ENCODE data around the gene APOC1. TPM values are rescaled to one million over a fixed set of nuclear protein-coding genes. Genes with fewer than 3 reads are reported as not detected.
A peak's percentile ranks its signal among the peaks of the same experiment; 100 is the strongest.
"Not testable (repeated sequence)": the region's sequence is repeated elsewhere in the genome, so short reads cannot be mapped to it uniquely, and the experiment has no call there.

Gene APOC1
- polyA plus RNA-seq, 5 donors, result 7.0 to 16.3 (median 13.2) TPM

DNA sequence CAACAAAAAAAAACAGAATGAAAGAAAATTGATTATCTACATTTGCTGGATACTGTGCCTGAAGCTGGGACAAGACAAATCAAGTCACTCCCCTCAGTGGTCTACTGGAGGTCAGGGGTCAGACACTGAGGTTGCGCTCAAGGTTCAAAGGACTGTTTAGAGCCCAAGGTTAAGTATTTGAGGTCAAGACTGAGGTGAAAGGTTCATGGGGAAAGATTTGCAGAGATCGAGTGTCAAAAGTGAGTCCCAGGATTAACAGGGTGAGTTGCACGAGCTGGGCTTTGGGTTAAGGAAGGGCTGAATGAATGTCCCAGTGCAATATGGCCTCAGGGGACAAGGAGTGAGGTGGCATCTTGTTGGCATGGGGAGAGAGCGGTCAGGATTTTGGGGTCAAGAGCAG lies 26.8 kb upstream of the APOC1 start:
- DNase-seq, result no peak

DNA sequence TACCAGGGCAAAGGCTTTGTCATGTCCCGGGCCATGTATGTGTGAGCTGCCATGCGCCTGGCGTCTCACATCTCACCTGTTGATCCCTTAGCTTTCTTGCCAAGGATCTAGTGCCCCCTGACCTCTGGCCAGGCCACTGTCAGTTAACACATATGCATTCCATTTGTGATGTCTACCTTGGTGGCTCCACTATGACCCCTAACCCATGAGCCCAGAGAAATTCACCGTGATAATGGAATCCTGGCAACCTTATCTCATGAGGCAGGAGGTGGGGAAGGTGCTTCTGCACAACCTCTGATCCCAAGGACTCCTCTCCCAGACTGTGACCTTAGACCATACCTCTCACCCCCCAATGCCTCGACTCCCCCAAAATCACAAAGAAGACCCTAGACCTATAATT lies 26.1 kb upstream of the APOC1 start:
- DNase-seq, result not testable (repeated sequence)

DNA sequence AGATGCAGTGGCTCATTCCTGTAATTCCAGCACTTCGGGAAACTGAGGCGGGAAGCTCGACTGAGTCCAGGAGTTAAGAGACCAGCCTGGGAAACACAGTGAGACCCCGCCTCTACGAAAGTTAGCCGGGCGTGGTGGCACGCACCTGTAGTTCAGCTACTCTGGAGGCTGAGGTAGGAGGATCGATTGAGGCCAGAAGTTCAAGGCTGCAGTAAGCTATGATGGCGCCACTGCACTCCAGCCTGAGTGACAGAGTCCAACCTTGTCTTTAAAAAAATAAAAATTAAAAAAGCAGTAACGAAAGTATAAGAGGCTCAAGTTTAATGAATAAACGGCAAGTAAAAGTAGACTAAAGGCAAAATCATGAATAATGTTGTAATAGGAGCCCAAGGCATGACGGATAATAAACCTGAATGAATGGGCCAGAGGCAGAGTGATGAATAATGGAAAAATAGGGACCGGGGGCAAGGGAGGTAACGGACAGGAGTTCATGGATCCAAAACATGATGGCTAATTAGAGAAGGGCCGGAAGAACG lies 24.5 kb upstream of the APOC1 start:
- no peak for DNase-seq

DNA sequence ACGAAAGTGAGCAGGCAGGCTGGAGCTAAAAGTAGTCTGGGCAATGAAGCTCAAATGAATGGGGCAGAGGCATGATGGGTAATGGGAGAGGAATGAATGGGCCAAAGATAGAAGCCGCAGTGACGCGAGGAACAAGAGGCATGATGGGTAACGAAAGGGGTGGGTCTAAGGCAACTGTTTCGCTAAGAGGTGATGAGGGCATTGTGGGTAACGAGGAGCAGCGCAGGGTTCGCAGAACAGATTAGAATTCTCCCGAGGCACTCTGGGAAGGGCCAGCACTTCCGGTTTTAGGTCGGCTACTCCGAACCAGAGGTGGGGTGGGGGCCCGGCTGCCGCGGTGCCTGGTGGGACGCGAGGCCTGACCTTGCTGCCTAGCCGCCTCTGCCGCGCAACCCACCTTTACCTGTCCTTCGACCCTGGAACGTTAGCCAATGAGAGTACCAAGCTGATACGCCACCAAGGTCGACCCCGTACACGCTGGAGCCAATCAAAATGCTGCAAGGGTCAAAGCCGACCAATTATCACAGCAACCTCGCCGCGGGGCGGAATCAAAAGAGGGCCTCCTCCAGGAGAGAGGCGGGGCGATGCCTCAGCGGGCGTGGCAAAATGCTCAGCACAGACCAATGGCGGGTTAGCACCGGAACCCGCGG lies 23.9 kb upstream of the APOC1 start:
- DNase-seq, result peak; percentile 100

DNA sequence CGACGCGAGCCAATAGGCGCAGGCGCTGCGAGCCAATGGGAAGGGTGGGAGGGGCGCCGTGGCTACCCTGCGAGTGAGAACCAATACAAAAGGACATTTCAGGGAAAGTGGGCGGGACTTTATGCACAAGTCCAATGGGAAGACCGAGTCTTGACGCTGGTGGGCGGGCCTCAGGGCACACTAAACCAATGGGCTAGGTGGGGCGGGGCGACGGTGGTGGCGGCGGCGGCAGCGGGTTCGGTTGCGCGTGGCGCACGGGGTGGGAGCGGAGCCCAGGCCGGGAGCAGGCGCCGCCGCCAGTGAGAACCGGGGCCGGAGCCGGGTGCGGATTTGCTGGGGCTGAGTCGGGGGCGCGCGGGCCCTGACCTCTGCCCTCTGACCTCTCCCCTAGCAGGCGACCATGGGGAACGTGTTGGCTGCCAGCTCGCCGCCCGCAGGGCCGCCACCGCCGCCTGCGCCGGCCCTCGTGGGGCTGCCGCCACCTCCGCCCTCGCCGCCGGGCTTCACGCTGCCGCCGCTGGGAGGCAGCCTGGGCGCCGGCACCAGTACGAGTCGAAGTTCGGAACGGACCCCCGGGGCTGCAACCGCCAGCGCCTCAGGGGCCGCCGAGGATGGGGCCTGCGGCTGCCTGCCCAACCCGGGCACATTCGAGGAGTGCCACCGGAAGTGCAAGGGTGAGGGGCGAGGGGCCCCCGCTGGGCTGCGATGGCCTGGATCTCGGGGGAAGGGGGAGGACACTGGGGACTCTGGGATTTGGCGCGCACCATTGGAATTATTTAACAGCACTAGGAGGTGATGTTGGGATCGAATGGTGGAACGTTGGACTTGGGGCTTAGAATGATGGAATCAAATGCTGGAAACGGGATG lies 23.2 kb upstream of the APOC1 start, which contains the start of gene TOMM40:
TSS of gene TOMM40 (plus strand) at position 239 of the 867 bp plus-strand sequence. CDS start at position 401, 162 bp downstream.
- no peak for DNase-seq

DNA sequence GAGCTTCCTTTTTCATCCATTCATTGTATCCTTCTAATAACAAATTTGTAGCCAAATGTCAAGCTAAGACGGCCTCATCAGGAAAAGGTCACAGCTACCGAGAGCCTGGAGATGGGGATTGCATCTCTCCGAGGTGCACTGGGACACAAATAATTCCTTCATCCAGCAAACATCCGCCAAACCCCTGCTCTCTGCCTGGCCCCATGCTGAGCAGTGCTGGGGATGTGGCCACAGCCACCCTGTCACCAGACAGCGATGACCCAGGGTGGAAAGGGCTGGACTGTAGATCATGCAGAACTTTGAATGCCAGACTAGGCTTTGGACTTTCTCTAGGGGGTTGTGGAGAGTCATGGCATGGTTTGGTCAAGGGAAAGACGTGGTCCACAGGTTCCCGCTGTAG lies 21.5 kb upstream of the APOC1 start:
- DNase-seq, result no peak

DNA sequence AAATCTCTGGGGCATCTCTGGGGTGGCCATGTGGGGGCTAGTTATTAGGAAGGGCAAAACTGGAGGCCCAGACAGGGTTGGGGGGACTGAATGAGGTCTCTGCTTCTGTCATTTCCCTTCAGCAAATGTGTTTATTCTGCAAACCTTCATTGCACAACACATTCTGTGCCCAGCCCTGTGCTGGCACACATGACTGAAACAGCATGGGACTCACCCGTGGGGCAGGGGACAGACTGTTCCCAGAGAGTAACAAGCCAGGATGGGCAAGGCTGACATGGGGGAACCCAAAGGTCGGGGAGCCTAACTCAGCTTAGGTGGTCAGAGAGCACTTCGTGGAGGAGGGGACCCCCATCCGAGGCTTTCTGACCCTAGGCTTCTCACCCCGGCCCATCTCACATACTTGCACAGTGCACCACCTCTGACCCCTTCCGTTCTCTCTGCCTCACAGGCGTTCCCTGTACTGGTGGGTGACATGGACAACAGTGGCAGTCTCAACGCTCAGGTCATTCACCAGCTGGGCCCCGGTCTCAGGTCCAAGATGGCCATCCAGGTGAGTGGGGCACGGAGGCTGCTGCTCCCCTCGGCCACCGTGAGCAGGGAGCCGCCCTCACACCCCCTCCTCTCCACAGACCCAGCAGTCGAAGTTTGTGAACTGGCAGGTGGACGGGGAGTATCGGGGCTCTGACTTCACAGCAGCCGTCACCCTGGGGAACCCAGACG lies 20.9 kb upstream of the APOC1 start:
- DNase-seq, result no peak

DNA sequence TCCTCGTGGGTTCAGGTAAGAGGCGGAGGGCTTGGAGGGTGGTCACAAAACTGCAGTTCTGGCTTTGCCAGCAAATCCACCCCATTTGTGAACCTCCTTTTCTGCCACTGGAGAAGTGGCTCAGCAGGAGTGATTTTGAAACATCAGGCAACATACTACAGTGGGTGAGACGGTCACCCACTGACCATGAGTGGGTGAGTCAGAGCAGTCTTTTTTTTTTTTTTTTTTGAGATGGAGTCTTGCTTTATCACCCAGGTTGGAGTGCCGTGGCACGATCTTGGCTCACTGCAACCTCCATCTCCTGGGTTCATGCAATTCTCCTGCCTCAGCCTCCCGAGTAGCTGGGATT lies 20.4 kb upstream of the APOC1 start:
- DNase-seq, result no peak

DNA sequence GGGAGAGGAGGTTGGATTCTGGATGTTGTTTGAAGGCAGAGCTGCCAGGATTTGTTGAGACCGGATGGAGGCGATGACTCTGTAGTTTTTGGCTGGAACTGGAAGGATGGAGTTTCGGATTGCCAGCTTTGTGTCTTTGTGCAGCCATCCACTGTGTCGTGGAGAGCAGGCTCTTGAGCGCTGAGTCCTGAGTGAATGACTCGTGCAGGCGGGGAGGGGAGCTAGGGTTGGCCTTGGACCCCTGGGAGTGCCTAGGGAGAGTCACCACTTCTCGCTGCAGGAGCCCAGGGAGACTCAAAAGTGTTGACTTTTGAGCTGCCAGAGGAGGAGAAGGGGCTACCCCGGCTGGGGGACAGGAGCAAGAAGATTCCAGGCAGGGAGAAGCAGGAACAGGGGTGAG lies 19.5 kb upstream of the APOC1 start:
- no peak for DNase-seq

DNA sequence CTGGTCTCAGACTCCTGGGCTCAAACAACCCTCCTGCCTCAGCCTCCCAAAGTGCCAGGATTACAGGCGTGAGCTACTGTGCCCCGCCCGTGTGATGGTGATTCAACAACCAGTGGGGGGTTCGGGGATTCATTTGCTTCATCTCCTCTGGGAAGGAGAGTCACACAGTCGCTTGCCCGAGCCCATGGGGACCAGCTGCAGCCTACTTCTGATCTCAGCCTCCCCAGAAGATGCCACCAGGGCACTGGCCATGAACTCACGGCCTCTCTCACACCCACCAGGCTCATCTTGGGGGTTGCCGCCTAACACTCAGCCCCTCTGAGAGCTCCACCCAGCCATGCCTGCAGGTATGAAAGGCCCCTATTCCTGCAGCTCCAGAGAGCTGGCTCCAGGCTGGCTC lies 16.6 kb upstream of the APOC1 start:
- DNase-seq, result no peak

DNA sequence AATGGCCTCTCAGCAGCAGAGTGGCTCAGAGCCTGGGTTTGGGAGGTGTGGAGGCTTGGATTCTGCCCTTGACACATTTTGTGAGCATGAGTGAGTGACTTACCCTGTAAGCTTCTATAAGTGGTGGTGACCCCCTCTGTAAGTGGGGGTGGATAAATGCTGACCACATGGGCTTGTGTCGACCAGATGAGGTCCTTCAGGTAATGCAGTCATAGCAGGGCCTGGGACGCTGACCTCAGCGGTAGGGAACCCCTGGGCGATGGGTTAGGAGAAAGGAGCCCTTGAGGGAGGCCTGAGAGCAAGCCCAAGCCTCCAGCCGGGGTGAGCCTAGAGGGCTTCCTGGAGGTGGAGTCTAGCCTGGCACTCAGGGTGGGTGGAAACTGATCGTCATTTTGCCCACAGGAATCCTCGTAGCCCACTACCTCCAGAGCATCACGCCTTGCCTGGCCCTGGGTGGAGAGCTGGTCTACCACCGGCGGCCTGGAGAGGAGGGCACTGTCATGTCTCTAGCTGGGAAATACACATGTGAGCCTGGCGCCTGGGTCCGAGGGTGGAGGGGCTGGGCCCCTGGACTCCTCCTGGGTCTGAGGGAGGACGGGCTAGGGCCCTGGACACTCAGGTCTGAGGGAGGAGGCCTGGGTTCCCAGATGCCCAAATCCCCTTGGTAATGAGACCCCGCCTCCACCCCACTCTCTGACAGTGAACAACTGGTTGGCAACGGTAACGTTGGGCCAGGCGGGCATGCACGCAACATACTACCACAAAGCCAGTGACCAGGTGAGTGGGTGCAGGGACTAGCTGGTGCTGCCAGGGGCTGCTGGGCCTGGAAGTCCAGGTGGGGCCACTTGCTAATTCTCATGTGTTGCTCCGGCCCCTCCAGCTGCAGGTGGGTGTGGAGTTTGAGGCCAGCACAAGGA lies 13.8 kb upstream of the APOC1 start:
- no peak for DNase-seq

DNA sequence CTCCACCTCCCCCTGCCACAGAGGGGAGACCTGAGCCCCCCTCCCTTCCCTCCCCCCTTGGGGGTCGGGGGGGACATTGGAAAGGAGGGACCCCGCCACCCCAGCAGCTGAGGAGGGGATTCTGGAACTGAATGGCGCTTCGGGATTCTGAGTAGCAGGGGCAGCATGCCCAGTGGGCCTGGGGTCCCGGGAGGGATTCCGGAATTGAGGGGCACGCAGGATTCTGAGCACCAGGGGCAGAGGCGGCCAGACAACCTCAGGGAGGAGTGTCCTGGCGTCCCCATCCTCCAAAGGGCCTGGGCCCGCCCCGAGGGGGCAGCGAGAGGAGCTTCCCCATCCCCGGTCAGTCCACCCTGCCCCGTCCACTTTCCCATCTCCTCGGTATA lies 11.2 kb upstream of the APOC1 start:
- no peak for DNase-seq

DNA sequence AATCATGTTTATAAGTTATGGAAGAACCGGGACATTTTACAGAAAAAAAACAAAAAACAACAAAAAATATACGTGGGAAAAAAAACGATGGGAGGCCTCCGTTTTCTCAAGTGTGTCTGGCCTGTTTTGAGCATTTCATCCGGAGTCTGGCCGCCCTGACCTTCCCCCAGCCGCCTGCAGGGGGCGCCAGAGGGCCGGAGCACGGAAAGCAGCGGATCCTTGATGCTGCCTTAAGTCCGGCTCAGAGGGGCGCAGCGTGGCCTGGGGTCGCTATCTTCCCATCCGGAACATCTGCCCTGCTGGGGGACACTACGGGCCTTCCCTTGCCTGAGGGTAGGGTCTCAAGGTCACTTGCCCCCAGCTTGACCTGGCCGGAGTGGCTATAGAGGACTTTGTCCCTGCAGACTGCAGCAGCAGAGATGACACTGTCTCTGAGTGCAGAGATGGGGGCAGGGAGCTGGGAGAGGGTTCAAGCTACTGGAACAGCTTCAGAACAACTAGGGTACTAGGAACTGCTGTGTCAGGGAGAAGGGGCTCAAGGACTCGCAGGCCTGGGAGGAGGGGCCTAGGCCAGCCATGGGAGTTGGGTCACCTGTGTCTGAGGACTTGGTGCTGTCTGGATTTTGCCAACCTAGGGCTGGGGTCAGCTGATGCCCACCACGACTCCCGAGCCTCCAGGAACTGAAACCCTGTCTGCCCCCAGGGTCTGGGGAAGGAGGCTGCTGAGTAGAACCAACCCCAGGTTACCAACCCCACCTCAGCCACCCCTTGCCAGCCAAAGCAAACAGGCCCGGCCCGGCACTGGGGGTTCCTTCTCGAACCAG lies 10.6 kb upstream of the APOC1 start:
- DNase-seq, result peak; percentile 55 to 71

DNA sequence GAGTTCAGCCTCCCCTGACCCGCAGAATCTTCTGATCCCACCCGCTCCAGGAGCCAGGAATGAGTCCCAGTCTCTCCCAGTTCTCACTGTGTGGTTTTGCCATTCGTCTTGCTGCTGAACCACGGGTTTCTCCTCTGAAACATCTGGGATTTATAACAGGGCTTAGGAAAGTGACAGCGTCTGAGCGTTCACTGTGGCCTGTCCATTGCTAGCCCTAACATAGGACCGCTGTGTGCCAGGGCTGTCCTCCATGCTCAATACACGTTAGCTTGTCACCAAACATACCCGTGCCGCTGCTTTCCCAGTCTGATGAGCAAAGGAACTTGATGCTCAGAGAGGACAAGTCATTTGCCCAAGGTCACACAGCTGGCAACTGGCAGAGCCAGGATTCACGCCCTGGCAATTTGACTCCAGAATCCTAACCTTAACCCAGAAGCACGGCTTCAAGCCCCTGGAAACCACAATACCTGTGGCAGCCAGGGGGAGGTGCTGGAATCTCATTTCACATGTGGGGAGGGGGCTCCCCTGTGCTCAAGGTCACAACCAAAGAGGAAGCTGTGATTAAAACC lies 9.9 kb upstream of the APOC1 start:
- no peak for DNase-seq

DNA sequence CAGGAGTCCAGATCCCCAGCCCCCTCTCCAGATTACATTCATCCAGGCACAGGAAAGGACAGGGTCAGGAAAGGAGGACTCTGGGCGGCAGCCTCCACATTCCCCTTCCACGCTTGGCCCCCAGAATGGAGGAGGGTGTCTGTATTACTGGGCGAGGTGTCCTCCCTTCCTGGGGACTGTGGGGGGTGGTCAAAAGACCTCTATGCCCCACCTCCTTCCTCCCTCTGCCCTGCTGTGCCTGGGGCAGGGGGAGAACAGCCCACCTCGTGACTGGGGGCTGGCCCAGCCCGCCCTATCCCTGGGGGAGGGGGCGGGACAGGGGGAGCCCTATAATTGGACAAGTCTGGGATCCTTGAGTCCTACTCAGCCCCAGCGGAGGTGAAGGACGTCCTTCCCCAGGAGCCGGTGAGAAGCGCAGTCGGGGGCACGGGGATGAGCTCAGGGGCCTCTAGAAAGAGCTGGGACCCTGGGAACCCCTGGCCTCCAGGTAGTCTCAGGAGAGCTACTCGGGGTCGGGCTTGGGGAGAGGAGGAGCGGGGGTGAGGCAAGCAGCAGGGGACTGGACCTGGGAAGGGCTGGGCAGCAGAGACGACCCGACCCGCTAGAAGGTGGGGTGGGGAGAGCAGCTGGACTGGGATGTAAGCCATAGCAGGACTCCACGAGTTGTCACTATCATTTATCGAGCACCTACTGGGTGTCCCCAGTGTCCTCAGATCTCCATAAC lies 8.8 kb upstream of the APOC1 start, which contains the start of gene APOE:
TSS of gene APOE (plus strand) at position 360 of the 724 bp plus-strand sequence. CDS start 829 bp downstream, outside the sequence.
- no peak for DNase-seq

DNA sequence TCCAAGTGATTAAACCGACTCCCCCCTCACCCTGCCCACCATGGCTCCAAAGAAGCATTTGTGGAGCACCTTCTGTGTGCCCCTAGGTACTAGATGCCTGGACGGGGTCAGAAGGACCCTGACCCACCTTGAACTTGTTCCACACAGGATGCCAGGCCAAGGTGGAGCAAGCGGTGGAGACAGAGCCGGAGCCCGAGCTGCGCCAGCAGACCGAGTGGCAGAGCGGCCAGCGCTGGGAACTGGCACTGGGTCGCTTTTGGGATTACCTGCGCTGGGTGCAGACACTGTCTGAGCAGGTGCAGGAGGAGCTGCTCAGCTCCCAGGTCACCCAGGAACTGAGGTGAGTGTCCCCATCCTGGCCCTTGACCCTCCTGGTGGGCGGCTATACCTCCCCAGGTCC lies 6.8 kb upstream of the APOC1 start:
- no peak for DNase-seq

DNA sequence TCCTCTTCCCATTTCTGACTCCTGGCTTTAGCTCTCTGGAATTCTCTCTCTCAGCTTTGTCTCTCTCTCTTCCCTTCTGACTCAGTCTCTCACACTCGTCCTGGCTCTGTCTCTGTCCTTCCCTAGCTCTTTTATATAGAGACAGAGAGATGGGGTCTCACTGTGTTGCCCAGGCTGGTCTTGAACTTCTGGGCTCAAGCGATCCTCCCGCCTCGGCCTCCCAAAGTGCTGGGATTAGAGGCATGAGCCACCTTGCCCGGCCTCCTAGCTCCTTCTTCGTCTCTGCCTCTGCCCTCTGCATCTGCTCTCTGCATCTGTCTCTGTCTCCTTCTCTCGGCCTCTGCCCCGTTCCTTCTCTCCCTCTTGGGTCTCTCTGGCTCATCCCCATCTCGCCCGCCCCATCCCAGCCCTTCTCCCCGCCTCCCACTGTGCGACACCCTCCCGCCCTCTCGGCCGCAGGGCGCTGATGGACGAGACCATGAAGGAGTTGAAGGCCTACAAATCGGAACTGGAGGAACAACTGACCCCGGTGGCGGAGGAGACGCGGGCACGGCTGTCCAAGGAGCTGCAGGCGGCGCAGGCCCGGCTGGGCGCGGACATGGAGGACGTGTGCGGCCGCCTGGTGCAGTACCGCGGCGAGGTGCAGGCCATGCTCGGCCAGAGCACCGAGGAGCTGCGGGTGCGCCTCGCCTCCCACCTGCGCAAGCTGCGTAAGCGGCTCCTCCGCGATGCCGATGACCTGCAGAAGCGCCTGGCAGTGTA lies 6.2 kb upstream of the APOC1 start:
- DNase-seq, result no peak

DNA sequence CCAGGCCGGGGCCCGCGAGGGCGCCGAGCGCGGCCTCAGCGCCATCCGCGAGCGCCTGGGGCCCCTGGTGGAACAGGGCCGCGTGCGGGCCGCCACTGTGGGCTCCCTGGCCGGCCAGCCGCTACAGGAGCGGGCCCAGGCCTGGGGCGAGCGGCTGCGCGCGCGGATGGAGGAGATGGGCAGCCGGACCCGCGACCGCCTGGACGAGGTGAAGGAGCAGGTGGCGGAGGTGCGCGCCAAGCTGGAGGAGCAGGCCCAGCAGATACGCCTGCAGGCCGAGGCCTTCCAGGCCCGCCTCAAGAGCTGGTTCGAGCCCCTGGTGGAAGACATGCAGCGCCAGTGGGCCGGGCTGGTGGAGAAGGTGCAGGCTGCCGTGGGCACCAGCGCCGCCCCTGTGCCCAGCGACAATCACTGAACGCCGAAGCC lies 5.6 kb upstream of the APOC1 start:
- DNase-seq, result no peak

Measured in right lung (tissue), 5 donors.